Measurements from ENCODE around the gene NRXN3. TPM values are rescaled to one million over a fixed set of nuclear protein-coding genes. Genes with fewer than 3 reads are reported as not detected.
"Not testable (repeated sequence)": the region's sequence is repeated elsewhere in the genome, so short reads cannot be mapped to it uniquely, and the experiment has no call there.

Gene NRXN3
- polyA plus RNA-seq, 1 donor (not counting 4 experiments of a cell fraction or from before 2014, with no cell fraction given): 0.89 TPM

GRCh38 chr14:78425782-78426181 lies 255.6 kb downstream of the NRXN3 start:
- no peak for DNase-seq (ENCODE audit: low read depth, low spot score)
- Histone ChIP-seq H4K20me1 (ENCODE audit: control insufficient read depth, extremely low read depth, insufficient read depth, low read length) (no peaks in the 10 kb centered on the region), H3K9me1 (ENCODE audit: control insufficient read depth, extremely low read depth, insufficient read depth, low read length) (no peaks in the 10 kb centered on the region), H3K4me3 (ENCODE audit: control insufficient read depth in 2 of 3, extremely low read depth in 1 of 3, insufficient read depth in 2 of 3, low read depth in 1 of 3, low read length in 3 of 3) (no peak overlapping the region), H3K4me1 (ENCODE audit: control insufficient read depth, extremely low read depth, insufficient read depth, low read length) (no peaks in the 10 kb centered on the region), H3K79me2 (ENCODE audit: control insufficient read depth, insufficient read depth, low read length) (no peaks in the 10 kb centered on the region), H3K9ac (ENCODE audit: control insufficient read depth, extremely low read depth, insufficient read depth, low read length) (no peak overlapping the region), H3K36me3 (ENCODE audit: control insufficient read depth in 2 of 2, extremely low read depth in 1 of 2, insufficient read depth in 2 of 2, low read length in 2 of 2) (no peaks in the 10 kb centered on the region), H3K4me2 (ENCODE audit: control insufficient read depth, extremely low read depth, insufficient read depth, low read depth, low read length) (no peak overlapping the region), H3K27ac (ENCODE audit: control insufficient read depth, insufficient read depth, low read length) (no peak overlapping the region), H3K27me3 (ENCODE audit: control insufficient read depth, extremely low read depth, insufficient read depth, low read length) (no peaks in the 10 kb centered on the region), H2AFZ (ENCODE audit: control insufficient read depth, low read length) (no peak overlapping the region), H3K9me3 (ENCODE audit: control insufficient read depth, low read depth, low read length) (no peaks in the 10 kb centered on the region)
- no peak for FAIRE-seq
- TF ChIP-seq EZH2 (IDR thresholded peaks at IDR 0.05; ENCODE audit: low read length) (no peak), CTCF (optimal IDR thresholded peaks at IDR 0.05 in 1 of 3, IDR thresholded peaks at IDR 0.05 in 1 of 3, conservative IDR thresholded peaks at IDR 0.05 in 1 of 3; ENCODE audit: extremely low read depth in 1 of 3, insufficient read depth in 2 of 3, low read length in 3 of 3) (no peak)
- dilution Hi-C loops (cut with MboI; ENCODE audit: extremely low pct_ligation_motif_present, low sequenced_read_pairs): no loop called here

- FAIRE-seq: no peak
- Histone ChIP-seq H3K79me2 (ENCODE audit: control insufficient read depth, insufficient read depth, low read length) (no peaks in the 10 kb centered on the region), H2AFZ (ENCODE audit: control insufficient read depth, low read length) (no peak overlapping the region), H3K4me3 (ENCODE audit: control insufficient read depth in 2 of 3, extremely low read depth in 1 of 3, insufficient read depth in 2 of 3, low read depth in 1 of 3, low read length in 3 of 3) (no peak overlapping the region), H3K9ac (ENCODE audit: control insufficient read depth, extremely low read depth, insufficient read depth, low read length) (no peak overlapping the region), H3K9me1 (ENCODE audit: control insufficient read depth, extremely low read depth, insufficient read depth, low read length) (no peaks in the 10 kb centered on the region), H3K4me1 (ENCODE audit: control insufficient read depth, extremely low read depth, insufficient read depth, low read length) (no peaks in the 10 kb centered on the region), H3K27me3 (ENCODE audit: control insufficient read depth, extremely low read depth, insufficient read depth, low read length) (no peaks in the 10 kb centered on the region), H3K36me3 (ENCODE audit: control insufficient read depth in 2 of 2, extremely low read depth in 1 of 2, insufficient read depth in 2 of 2, low read length in 2 of 2) (no peaks in the 10 kb centered on the region), H3K4me2 (ENCODE audit: control insufficient read depth, extremely low read depth, insufficient read depth, low read depth, low read length) (no peak overlapping the region), H3K9me3 (ENCODE audit: control insufficient read depth, low read depth, low read length) (no peaks in the 10 kb centered on the region), H3K27ac (ENCODE audit: control insufficient read depth, insufficient read depth, low read length) (no peak overlapping the region), H4K20me1 (ENCODE audit: control insufficient read depth, extremely low read depth, insufficient read depth, low read length) (no peaks in the 10 kb centered on the region)
- dilution Hi-C loops (cut with MboI; ENCODE audit: extremely low pct_ligation_motif_present, low sequenced_read_pairs): no loop called here
- TF ChIP-seq CTCF (optimal IDR thresholded peaks at IDR 0.05 in 1 of 3, IDR thresholded peaks at IDR 0.05 in 1 of 3, conservative IDR thresholded peaks at IDR 0.05 in 1 of 3; ENCODE audit: extremely low read depth in 1 of 3, insufficient read depth in 2 of 3, low read length in 3 of 3) (no peak), EZH2 (IDR thresholded peaks at IDR 0.05; ENCODE audit: low read length) (no peak)
- DNase-seq (ENCODE audit: low read depth, low spot score): no peak
Observed at GRCh38 chr14:78432046-78432445, 261.9 kb downstream of the NRXN3 start.

- H4K20me1 ChIP-seq (ENCODE audit: control insufficient read depth, extremely low read depth, insufficient read depth, low read length); H3K9me3 ChIP-seq (ENCODE audit: control insufficient read depth, low read depth, low read length); H2AFZ ChIP-seq (ENCODE audit: control insufficient read depth, low read length); H3K9ac ChIP-seq (ENCODE audit: control insufficient read depth, extremely low read depth, insufficient read depth, low read length); H3K27ac ChIP-seq (ENCODE audit: control insufficient read depth, insufficient read depth, low read length); FAIRE-seq; H3K36me3 ChIP-seq (ENCODE audit: control insufficient read depth in 2 of 2, extremely low read depth in 1 of 2, insufficient read depth in 2 of 2, low read length in 2 of 2); DNase-seq (ENCODE audit: low read depth, low spot score); H3K9me1 ChIP-seq (ENCODE audit: control insufficient read depth, extremely low read depth, insufficient read depth, low read length); dilution Hi-C loops (cut with MboI; ENCODE audit: extremely low pct_ligation_motif_present, low sequenced_read_pairs); H3K4me3 ChIP-seq (ENCODE audit: control insufficient read depth in 2 of 3, extremely low read depth in 1 of 3, insufficient read depth in 2 of 3, low read depth in 1 of 3, low read length in 3 of 3); H3K27me3 ChIP-seq (ENCODE audit: control insufficient read depth, extremely low read depth, insufficient read depth, low read length); H3K4me2 ChIP-seq (ENCODE audit: control insufficient read depth, extremely low read depth, insufficient read depth, low read depth, low read length); H3K79me2 ChIP-seq (ENCODE audit: control insufficient read depth, insufficient read depth, low read length); H3K4me1 ChIP-seq (ENCODE audit: control insufficient read depth, extremely low read depth, insufficient read depth, low read length): not testable (repeated sequence)
Observed at GRCh38 chr14:78437448-78437847, 267.3 kb downstream of the NRXN3 start.
